ENCODE measurements around the gene NSFL1C.
A peak's percentile ranks its signal among the peaks of the same experiment; 100 is the strongest.
"Not testable (repeated sequence)": the region's sequence is repeated elsewhere in the genome, so short reads cannot be mapped to it uniquely, and the experiment has no call there.

The NSFL1C gene

GRCh38 chr20:1423206-1423605, 43.4 kb downstream of the NSFL1C start:
- DNase-seq: no peak

- DNase-seq: no peak
Measured at GRCh38 chr20:1422753-1423152, 43.9 kb downstream of the NSFL1C start.

GRCh38 chr20:1420066-1420465, 46.6 kb downstream of the NSFL1C start:
- DNase-seq: no peak

GRCh38 chr20:1418350-1418749, 48.3 kb downstream of the NSFL1C start:
- DNase-seq: no peak

GRCh38 chr20:1417790-1418189, 48.9 kb downstream of the NSFL1C start:
- no peak for DNase-seq

- DNase-seq: peak; percentile 31
Measured at GRCh38 chr20:1417273-1417672, 49.4 kb downstream of the NSFL1C start.

- DNase-seq: peak; percentile 86
Measured at GRCh38 chr20:1415667-1416468, 50.8 kb downstream of the NSFL1C start.

- DNase-seq: no peak
Measured at GRCh38 chr20:1414982-1415381, 51.7 kb downstream of the NSFL1C start.

GRCh38 chr20:1405801-1406200, 60.8 kb downstream of the NSFL1C start:
- no peak for DNase-seq

GRCh38 chr20:1403624-1404023, 63.0 kb downstream of the NSFL1C start:
- no peak for DNase-seq

GRCh38 chr20:1402149-1402548, 64.5 kb downstream of the NSFL1C start:
- peak; percentile 38 for DNase-seq

- DNase-seq: no peak
Measured at GRCh38 chr20:1401451-1401907, 65.2 kb downstream of the NSFL1C start.

- DNase-seq: not testable (repeated sequence)
Measured at GRCh38 chr20:1399678-1400366, 66.8 kb downstream of the NSFL1C start.

- not testable (repeated sequence) for DNase-seq
Measured at GRCh38 chr20:1398185-1398584, 68.5 kb downstream of the NSFL1C start.

GRCh38 chr20:1397710-1398109, 68.9 kb downstream of the NSFL1C start:
- no peak for DNase-seq

GRCh38 chr20:1396702-1397101, 69.9 kb downstream of the NSFL1C start:
- no peak for DNase-seq

GRCh38 chr20:1396264-1396663, 70.4 kb downstream of the NSFL1C start:
- no peak for DNase-seq

GRCh38 chr20:1394686-1395085, 72.0 kb downstream of the NSFL1C start:
- no peak for DNase-seq

GRCh38 chr20:1393507-1393882, 73.2 kb downstream of the NSFL1C start:
- DNase-seq: no peak

- peak; percentile 91 for DNase-seq
Measured at GRCh38 chr20:1392693-1393506, 73.7 kb downstream of the NSFL1C start, which contains the start of gene FKBP1A. FKBP1A (minus strand) TSS chr20:1393054; CDS start chr20:1392998, 56 bp downstream.

GRCh38 chr20:1392443-1392692, 74.3 kb downstream of the NSFL1C start:
- no peak for DNase-seq

Data from fibroblast of skin of abdomen (primary cell).